Esophagus mucosa (tissue), 1 donor: Measurements from ENCODE around the gene IL6R. TPM values are rescaled to one million over a fixed set of nuclear protein-coding genes. Genes with fewer than 3 reads are reported as not detected.
"Not testable (repeated sequence)": the region's sequence is repeated elsewhere in the genome, so short reads cannot be mapped to it uniquely, and the experiment has no call there.

Experiments used
- ATAC-seq: fragments of 200-7000 bp; cut with Tn5 transposase; one replicate; pipeline ENCODE4 v1.9.1; 2020
- total RNA-seq: library from RNA; stranded (reverse); gene quantifications from one replicate; pipeline ENCODE4 v1.2.4, GENCODE V29; 2023
- donor health status: DM: yes; HTN: yes; CAD: no.

The IL6R gene
- total RNA-seq, 1 donor from 2014 or later: 6.1 TPM

DNA sequence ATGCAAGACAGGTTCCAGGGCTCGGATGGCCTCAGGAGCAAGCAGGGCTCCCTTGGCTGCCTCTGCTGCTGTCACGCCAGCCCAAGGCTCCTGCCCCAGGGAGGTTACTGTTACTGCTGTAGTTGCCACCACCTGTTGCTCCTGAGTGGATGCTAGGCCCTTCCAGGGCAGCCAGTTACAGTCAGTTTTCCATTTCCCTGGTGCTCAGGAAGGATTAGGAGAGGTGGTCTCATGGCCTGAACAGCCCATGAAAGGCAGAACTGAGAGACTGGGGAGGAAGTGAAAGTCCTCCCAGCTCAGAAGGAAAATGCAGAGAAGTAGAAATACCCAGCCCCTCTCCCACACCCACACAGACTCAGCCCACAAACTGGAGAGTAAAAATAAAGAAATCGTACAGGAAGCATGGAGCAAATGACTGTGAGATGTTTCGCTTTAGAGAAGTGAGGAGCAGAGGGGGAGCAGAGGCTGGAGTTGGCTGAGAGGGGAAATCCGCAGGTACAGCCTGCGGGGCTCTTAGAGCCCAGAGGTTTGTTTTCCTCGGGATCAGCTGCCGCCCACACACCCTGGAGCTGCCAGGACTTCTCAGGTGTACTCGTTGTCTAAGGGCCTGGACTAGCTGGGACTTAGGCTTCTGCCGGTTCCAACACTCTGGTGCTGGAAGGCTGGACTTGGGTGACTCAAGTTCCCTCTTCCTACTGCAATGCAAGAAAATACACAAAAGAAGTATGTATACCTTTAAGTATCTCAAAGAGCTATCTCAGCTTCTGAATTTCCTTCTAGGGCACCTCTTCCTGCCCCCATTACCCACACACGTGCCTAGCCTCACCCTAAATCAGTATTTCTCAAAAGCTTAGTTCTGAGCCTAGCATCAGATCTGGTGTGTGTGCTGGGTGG lies 2.3 kb downstream of the IL6R start:
- ATAC-seq: peak; percentile 24

DNA sequence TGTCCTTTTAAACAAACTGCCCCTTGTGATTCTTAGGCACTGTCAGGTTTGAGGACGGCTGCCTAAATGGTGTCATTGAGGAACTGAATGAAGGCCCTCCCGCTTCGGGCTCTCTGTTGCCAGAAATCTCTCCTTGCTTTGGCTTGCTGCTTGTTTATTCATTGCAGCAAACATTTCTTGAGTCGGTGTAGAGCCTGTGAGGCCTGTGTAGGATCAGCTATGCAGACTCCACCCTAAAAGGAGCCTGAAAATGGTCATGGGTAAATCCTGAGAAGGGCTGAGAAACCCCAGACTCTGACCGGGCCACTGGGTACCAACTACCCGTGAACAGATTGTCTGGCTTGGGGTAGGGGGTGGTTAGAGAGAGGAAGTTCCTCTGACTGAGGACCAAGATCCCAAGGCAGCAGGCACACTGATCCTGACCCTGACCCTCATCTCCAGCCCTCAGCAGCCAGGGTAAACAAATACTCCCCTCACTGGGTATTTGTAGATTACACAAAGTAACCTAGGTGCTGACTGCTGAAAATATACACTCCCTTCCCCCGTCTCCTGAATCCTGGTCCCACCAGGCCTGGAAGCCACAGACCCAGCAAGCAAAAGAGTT lies 3.1 kb downstream of the IL6R start:
- ATAC-seq: no peak

DNA sequence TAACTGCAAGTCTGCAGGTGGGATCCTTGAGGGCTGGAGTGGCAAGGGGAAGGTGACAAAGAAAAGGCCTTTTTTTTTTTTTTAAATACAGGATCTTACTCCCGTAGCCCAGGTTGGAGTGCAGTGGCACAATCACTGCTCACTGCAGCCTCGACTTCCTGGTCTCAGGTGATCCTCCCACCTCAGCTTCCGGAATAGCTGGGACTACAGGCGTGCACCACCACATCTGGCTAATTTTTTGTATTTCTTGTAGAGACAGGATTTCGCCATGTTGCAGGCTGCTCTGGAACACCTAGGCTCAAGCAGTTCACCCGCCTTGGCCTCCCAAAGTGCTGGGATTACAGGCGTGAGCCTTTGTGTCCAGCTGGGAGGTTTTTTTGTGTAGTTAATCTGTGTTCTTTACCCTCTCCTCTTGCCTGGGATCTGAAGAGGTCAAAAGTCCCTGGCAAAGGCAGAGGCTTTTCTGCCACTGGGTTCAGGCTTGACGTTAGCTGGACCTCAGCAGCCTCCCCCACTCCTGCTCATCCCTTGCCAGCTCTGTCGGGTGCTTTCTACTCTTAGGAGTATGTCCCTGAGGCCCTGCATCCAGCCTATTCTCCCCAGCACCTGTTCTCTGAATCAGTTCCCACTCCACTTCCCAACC lies 5.2 kb downstream of the IL6R start:
- ATAC-seq: no peak

DNA sequence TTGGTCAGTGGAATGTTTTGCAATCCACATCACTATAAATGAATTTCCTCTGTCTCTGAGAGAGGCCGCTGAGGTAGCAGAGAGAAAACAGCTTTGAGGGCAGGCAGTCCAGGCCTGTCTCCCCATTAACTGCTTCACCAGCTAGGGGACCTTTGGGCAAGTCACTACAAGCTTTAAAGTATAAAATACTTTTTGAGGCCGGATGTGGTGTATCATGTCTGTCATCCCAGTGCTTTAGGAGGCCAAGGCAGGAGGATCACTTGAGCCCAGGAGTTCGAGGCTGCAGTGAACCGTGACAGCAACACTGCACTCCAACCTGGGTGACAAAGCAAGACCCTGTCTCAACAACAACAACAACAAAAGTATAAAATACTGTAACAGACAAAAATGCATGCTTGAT lies 6.4 kb downstream of the IL6R start:
- no peak for ATAC-seq

DNA sequence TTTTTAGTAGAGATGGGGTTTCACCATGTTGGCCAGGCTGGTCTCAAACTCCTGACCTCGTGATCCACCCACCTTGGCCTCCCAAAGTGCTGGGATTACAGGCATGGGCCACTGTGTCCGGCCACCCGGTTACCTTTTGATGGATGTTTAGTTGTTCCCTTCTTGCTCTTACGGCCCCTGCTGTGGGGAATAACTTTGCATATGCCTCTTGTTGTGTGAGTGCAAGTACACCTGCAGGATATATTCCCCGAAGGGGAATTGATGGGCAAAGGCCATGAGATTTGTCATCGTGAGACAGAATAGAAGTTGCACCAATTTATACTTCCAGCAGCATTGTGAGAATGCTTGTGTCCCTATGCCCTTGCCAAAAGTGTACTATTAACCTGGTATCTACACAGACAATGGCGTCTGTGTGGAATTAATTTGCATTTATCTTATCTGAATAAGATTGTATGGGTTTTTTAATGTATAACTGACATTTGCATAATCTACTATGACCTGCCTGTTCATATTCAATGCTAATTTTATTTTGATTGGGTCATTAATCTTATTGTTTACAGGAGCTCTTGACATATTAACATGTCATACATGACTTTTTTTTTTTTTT lies 8.1 kb downstream of the IL6R start:
- no peak for ATAC-seq

DNA sequence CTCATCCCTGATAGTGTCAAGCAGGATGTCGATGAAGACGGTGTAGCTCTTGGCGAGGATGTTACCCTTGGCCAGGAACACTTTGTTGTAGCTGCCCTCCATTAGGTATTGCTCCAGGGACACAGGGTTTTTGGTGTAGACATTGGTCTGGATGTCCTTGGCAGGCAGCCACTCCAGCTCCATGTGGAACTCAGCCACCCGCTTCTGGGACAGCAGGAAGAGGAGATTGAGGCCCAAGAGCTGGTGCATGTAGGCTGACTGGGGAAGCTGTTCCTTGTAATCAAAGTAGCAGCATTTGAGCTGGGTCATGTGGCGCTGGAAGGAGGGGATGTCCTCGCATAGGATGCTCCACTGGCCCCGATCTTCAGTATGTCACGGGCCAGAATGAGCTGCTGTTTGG lies 9.5 kb downstream of the IL6R start:
- no peak for ATAC-seq

DNA sequence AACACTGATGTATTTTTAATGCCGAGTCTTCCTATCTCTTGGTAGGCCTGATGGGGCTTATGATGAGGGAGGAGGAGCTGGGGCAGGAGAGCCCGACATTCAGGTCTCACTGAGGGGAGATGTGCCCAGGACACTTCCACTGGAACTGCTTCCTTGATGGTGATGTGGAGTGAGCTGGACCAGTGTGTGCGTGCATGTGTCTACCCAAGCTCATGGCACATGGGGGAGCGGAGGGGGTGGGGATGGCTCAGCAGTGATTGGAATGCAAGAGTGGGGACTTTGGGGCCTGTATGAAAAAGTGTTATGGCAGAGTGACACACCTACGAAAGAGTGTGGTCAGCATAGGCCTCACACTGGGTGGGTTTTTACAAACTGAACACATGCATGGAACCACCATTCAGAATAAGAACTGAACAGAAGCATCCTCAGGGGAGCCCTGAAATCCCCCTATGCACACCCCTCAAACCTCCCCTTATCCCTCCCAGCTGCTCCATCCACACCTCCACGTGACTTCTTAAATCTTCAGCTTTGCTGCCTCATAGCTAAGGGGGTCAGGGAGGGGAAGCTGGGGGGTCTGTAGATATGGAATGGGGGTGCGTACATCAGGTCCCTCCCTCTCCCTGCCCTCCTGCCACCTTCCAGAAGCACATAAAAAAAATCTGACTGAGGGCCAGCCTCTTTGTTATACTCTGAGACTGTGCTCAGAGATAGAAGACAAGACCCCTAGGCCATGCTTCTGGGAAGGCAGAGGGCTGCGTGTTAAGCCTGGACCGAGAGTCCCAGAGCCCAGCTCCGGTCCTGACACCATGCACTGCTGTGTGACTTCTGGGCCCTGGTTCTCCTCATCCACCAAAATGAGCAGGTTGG lies 11.6 kb downstream of the IL6R start:
- no peak for ATAC-seq

DNA sequence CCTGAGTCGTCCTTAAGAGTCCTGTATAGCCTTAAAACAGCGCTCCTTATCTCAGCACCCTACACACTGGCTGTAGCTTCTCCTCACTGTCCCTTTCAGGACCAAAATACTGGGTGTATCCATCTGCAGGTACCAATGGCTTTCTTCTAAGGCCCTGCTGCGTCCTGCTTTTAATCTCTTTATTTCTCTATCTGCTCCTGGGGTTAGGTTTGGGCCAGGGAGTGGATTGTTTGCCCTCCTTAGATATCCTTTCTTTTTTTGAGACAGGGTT lies 12.1 kb downstream of the IL6R start:
- no peak for ATAC-seq

DNA sequence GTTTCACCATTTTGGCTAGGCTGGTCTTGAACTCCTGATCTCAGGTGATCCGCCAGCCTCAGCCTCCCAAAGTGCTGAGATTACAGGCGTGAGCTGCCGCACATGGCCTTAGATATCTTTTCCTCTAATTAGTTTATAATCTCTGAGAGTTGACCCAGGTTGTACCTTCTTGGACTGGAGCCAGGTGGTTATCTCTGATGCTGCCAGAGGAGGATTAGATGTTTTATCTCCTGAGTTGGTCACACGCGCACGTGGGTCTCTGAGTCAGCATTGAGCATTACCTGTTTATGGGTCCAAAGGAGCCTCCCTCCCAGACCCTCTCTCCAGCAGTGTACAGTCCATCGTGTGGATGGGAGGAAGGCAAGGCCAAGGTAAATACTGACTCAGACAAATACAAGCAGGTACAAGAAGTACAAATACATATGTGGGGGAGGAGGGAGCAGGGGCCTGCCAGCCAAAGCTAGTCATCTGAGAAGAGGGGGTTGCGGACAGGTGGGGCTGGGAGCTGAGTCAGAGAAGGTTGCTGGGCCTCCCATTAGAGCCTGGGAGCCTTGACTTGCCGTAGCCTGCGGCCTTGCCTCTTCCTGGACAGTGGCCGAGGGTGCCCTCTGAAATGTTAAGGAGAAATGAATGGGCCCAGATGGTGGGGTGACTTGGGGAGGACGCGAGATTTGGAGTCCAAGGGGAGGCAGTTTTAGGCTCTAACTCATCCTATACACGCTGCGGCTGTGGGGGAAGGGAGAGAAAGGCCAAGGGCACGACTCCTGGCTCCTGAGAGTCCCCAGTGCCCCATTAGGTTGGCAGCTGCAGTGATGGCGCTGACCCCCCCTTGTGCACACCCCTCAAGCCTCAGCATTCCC lies 13.1 kb downstream of the IL6R start:
- peak; percentile 89 for ATAC-seq

DNA sequence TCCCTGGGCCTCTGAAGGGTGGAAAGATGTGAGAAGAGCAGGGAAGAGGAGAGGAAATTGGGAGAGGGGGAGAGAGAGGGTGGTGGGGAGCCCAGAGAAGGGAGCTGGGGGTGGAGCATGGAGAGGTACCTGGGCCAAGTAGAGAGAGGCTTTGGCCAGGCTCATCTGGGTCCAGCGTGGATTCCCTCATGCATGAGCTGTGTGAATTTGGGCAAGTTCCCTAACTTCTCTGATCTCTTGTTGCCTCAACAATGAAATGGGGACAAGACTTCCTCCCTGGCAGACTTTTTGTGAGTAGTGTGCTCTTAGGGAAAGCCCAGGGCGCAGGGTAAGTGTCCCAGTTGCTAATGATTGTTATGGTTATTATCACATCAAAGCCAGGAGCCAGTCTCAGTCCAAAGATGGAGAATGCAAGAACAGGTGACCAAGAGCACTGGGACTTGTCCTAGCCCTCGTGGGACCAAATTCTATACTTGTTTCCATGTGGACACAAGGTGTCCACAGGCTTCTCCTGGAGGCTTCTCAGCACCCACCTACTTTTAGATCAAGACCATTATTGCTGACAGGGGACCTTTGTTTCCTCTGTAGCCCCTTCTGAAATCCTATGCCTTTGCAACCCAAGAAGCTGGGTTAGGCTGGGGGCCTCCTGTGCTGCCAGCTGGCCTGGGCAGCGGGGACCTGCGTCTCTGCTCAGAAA lies 13.9 kb downstream of the IL6R start:
- ATAC-seq: no peak

DNA sequence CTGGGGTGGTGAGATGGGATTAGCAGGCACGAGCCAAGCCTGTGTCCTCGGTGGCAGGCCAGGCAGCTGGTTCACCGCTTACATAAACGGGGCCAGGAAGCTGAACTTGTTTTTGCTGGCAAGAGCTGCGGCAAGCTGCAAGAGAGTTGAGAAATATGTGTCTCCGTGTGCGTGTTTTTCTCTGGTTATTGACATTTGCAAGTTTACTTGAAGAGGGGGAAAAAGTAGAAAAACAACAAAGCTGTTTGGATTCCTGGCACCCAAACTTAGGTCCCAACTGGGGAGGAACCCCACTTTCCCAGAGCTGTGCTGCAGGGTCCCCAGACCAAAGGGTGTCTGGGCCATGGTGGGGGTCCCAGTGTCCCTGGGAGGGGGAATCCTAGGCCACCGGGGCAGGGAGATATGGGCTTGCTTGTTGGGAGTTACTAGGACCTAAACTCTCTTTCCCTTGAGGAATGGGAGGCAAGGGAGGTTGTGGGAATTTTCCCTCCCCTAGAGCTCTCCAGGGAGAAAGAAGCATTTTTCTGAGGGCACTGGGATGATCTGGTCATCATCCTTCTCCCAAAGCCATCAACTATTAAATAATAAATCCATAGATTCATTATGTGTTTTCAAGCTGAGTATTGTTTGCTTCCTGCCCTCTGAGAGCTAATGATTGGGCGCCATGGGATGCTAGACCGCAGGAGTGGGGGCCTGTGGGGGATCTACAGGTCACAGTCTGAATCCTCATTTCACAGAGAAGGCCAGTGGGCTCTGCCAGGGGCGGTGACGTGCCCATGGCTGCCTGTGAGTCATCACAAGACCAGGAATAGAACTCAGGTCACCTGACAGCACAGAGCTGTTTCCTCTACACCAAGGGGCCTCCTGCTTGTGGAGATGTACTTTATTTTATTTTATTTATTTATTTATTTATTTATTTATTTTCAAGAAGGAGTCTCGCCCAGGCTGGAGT lies 14.8 kb downstream of the IL6R start:
- ATAC-seq: peak; percentile 50

DNA sequence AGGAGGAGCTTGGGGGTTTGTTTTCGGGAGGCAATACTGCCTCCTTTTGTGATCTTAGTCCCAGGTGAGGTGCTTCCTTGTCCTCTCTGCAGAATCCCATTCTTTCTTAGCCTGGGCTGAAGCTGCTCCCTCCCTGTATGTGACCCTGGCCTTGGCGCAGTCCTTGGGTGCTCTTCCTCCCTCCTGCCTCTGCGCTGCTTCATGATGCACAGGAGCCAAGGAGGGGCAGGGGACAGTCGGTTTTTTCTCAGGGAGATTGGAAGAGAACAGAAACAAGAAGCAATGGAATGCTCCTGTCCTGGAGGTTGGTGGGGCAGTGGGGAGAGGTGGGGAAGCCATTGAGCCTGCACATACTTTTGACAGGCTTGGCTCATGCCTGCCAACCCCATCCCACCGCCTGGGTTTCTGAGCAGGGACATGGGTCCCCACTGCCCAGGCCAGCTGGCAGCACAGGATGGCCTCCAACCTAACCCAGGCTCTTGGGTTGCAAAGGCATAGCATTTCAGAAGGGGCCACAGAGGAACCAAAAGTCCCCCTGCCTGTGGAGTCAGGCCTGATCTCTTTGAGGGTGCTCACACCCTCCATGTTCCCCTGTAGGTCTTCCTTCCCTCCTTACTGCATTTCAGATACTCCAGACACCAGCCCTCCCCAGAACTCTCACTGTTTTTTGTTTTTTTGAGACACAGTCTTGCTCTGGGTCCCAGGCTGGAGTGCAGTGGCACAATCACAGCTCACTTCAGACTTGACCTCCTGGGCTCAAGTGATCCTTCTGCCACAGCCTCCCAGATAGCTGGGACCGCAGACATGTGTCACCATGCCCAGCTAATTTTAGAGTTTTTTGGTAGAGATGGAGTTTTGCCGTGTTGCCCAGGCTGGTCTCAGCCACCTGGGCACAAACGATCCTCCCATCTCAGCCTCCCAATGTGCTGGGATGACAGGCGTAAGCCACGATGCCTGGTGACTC lies 16.1 kb downstream of the IL6R start:
- ATAC-seq: no peak

DNA sequence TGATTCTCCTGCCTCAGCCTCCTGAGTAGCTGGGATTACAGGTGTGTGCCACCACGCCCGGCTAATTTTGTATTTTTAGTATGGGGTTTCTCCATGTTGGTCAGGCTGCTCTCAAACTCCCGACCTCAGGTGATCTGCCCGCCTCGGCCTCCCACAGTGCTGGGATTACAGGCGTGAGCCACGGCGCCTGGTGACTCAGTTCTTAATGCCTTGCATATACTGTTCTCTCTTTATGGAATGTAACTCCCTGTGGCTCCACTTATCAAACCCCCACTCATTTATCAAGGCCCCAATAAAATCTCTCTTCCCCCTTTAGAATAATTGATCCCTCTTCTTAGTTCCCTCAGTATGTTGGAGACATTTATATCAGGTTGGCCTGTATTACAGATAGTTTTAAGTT lies 16.9 kb downstream of the IL6R start:
- not testable (repeated sequence) for ATAC-seq

DNA sequence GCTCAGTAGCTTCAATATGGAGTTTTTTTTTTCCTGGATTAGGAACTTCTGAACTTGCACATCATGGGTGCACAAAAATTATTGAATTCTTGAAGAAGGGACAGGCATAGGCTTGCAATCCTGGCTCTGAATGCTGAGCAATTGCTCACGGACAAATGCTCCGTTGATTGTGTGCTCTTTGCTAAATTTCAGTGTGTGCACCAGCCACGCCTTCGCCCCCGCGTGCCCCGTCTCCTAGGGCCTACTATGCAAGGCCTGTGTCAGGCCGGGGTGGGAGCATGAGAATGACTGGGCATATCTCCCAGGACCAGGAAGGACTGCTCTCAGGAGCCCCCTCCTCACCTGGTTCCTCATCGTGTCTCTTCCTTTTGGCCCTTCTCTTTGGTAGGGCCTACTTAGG lies 17.4 kb downstream of the IL6R start:
- ATAC-seq: peak; percentile 12

DNA sequence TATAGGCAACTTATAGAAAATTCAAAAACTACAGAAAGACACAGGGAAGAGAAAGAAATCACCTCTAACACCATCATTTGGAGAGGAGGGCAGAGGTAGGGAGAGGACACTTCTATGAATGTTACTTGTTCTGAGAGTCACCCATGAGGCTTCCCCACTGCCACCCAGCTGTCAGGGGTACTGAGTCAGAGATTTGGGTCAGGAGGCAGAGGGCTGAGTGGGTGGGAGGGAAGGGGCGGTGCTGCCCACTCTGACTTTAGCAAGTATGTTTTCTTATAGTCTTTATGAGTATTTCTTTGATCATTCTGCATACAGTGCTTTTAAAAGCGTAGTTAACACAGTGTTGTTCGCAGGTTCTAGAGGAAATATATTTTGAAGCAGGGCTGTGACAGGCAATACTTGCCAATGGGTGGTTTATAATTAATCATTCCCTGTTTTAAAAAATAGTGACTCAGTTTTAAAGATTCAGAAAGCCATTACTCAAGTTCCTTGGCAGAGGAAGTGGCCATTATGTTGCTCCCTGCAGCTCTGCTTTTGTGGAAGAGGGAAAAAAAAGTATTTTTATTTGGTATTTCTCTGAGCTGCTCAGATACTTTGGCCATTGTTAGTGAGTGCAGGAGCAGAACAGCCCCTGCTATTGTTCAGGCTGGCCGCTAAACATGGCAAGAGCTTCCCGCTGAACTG lies 18.3 kb downstream of the IL6R start:
- no peak for ATAC-seq

DNA sequence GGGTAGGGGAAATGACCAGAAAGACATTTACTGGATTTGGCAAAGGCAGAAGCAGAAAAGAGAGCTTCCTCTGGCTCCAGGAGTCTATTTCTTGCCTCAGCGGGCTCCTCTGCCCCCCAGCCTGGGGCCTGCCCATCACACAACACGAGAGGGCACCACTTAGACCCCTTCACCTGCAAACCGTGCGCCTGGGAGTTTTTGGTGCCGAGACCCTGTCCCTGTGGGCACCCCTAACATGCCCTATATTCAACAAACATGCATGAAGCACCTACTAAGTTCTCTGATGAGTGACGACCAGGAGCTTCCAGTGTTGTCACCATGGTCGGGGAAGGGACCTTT lies 18.8 kb downstream of the IL6R start:
- no peak for ATAC-seq

DNA sequence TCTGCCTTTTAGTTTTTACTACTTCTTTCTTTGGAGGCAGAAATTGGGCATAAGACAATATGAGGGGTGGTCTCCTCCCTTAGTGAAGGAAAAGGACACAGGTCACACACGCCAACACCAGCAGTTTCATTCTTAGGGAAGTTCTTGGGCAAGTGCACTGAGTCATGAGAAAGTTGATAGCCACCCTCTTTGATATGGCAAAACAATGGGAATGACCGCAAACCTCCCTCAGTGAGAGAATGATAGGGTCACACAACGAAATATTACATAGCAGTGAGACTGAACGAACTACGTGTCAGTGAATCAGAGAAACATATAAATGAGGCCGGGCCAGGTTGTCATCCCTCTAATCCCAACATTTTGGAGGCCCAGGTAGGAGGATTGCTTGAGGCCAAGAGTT lies 20.0 kb downstream of the IL6R start:
- no peak for ATAC-seq
